T1000 (cell line): ENCODE results near the gene APC.
A peak's percentile ranks its signal among the peaks of the same experiment; 100 is the strongest.
"Not testable (repeated sequence)": the region's sequence is repeated elsewhere in the genome, so short reads cannot be mapped to it uniquely, and the experiment has no call there.

Experiments used
- DNase-seq: peaks from one replicate; lab custom pipeline; 2025; ENCODE audit warnings: mixed read lengths; lab: John Stamatoyannopoulos, UW

APC gene

DNA sequence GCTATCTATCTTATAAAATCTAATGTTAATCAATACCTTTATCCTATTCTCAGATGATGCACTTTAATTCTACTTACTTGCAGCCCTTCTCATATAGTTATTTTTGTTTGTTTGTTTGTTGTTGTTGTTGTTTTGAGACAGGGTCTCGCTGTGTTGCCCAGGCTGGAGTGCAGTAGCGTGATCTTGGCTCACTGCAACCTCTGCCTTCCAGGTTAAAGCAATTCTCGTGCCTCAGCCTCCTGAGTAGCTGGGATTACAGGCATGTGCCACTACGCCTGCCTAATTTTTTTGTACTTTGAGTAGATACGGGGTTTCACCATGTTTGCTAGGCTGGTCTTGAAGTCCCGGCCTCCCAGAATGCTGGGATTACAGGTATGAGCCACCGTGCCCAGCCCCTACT, 20.8 kb upstream of the APC start:
- not testable (repeated sequence) for DNase-seq

DNA sequence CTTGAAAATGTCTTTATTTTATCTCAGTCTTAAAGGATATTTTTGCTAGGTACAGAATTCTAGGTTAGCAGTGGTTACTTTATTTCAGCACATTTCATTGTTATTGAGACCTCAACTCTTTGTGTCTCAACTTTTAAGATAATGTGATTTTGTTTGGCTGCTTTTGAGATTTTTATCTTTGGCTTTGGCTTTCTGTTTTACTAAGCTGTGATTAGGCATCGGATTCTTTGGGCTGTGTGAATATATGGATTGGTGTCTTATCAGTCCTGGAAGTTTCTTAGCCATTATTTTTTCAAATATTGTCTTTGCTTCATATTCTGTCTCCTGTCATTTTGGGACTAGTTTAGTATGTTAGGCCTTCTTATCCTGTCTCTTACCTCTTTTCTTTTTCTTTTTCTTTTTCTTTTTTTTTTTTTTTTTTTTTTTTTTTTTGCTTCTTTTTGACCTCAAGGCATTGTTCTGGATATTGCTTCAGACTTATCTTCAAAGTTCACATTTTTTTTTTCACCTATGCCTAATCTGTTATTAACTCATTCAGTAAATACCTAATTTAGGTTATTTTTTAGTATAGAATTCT, 20.1 kb upstream of the APC start:
- no peak for DNase-seq

DNA sequence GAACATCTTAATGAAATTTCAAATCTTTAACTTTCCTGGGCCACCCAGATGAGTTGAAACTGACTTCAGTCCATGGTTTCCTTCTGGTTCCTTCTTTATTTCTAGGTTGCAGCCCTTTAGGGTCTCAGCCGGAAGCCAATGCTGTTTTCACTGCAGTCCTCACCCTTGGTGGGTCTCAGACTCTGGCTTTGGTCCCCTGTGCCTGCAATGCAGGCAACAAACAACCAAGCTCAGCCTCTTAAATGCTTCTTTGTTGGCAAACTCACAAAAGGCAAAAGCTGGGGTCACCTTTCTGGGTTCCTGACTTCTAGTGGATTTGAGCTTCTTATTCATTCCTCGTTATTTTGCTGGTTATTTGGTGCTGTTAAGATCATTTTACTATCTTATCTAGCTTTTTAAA, 19.3 kb upstream of the APC start:
- DNase-seq: no peak

DNA sequence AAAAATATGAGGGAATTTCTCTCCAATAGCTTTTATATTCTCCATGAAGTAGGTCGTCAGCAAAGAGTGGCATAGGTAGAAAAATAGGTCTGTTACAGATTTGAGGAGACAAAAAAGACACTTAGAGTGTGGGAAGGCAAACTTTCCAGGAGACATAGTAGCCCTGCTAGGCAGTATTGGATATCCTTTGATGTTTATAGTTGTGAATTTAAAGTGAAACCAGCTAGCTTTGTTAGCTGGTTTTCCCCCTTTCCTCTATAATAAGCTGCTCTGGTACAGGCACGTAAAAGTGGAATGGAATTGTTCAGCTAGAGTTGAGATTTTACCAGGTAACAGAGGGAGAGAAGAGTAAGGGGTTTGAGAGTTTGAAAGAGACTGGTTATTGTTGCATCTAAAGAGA, 17.1 kb upstream of the APC start:
- no peak for DNase-seq

DNA sequence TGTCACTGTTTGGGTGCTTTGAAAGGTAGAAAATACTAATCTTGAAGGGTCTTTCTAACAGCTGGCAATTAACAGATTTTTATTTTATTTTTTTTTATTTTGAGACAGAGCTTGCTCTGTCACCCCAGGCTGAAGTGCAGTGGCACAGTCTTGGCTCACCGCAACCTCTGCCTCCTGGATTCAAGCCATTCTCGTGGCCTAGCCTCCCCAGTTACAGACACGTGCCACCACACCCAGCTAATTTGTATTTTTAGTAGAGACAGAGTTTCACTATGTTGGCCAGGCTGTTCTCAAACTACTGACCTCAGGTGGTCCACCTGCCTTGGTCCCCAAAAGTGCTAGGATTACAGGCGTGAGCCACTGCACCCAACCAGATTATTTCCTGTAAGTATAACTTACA, 12.8 kb upstream of the APC start:
- no peak for DNase-seq

DNA sequence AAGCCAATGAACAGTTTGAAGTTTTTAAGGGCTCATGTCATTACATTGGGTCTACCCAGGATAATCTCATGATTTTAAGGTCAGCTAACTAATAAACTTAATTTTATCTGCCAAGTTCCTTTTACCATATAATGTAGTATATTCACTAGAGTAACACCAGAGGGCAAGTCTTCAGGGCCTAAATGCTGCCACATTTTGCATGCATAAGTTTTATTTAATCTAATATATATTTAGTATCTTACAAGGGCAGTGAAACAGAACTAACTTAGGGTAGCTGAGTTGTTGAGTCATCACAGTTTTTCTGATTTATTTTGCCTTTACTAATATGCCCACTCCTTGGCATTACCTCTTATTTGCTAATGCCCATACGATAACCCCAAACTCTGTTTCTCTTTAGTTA, 8.1 kb upstream of the APC start:
- no peak for DNase-seq

DNA sequence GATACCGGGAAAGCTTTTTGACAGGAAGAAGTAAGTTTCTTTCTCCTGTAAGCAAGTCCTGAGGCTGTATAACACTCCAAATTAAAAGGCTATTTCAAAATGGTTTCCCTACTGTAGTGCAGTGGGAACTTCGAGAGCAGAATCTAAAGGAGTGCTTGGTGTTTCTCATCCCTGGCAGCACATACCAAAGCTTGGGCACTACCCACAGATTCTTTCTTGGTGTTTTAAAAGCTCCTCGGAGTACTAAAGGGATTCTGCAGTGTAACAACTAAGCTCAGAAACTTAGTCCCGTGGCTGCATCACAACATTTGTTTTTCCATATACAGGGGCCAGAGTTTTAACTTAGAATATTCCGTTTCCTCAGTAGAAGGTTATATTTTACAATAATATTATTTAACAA, 5.6 kb upstream of the APC start:
- DNase-seq: no peak

DNA sequence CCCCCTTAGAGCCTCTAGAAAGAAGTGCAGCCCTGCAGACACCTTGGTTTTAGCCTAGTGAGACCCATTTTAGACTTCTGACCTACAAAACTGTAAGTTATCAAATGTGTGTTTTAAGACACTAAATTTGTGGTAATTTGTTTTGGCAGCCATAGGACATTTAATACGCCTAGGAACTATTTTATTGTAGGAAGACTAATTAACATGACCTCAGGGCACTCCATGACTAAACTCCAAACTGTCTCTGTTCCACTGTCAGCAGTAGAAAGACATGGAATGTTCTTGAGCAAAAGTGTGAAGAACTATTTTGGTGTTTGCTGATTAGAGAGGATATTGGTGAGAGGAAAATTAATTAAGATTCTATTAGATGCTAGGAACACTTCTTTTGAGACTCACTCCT, 4.1 kb upstream of the APC start:
- DNase-seq: no peak

DNA sequence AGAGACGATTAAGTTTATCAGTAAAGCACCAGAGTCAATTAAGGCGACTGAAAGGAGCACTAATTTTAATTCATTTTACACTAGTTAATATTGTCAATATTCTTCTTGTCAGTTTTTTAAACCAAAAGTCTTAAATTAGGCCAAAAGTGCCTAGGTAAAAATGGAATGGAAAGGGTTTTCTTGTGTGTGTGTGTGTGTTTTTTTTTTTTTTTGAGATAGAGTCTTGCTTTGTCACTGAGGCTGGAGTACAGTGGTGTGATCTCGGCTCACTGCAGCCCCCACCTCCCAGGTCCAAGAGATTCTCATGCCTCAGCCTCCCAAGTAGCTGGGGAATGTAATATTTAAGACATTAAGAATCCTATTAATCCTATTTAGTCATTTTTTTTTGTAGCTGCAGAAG, 3.1 kb upstream of the APC start:
- no peak for DNase-seq

DNA sequence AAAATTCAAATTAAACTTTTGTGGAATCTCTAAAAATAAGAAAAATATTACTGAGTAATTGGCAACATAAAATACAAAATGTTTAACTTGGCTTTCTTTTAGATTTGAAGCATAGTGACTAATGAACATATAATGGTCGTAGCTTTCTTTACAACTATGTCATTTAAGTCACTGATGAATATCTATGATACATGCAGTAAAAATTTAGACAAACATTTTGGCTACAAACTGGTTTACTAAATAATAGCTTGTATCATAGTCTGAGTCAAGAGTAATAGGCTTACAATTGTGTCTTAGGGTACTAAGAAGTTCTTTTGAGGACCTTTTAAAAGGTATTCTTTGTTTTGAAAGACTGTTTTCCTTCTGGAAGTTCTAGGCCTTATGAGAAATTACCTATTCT, 2.0 kb upstream of the APC start:
- DNase-seq: no peak

DNA sequence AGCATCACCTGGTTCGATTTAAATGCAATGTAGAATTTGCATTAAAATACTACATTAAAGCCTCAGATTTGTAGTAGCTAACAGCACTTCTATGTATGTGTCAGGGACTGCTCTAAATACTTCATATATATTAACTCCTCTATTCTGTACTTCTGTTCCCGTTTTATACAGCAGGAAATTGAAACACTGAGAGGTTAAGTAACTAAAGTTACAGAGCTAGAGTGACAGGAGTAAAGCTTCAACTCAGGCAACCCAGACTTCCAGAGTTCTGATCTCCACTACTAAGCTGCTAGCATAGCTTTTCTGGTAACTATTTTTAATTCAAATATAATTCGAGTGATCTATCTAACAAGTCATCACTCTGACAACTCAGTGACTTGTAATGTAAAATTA, 619 bp upstream of the APC start:
- DNase-seq: no peak

DNA sequence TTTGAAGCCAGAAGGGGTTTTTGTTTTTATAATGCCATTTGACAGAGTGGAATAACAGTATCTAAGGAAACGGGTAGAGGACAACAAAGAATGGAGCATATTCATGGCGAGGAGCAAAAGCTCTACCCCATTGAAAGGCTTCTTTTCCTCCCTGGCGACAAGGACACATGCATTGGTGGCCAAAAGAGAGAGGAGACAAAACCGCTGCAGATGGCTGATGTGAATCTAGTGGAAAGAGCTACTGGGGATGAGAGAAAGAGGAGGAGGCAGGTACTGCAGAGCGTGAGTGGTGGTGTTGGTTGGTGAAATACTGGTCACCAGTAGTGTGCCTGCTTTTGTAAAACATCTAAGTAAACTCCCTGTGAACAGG, 491 bp downstream of the APC start:
- no peak for DNase-seq

DNA sequence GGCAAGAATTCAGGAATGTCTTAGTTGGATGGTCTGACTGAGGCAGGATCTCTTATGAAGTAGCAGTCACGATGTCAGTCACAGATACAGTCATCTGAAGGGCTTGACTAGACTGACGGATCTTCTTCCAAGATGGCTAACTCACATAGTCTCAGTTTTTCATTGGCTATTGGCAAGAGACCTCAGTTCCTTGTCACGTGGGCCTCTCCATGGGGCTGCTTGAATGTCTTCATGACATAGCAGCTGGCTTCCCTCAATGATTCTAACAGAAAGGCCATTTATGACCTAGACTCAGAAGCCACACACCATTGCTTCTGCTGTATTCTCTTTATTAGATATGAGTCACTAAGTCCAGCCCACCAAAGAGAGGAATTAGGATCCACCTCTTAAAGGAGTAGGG, 4.7 kb downstream of the APC start:
- peak; percentile 67 for DNase-seq

DNA sequence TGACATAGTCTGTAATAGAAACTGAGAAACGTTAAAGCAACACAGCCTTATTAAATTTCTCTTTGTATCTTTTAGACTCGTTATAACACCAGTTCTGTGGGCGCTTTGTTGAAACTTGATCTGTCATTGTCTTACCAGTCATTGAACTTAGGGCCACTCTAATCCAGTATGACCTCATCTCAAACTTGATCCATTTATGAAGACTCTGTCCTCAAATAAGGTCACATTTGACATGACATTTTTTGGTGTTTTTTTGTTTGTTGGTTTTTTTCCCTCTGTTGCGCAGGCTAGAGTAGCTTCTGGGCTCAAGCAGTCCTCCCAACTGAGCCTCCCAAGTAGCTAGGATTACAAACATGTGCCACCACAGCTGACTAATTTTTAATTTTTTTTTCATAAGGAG, 5.9 kb downstream of the APC start:
- no peak for DNase-seq

DNA sequence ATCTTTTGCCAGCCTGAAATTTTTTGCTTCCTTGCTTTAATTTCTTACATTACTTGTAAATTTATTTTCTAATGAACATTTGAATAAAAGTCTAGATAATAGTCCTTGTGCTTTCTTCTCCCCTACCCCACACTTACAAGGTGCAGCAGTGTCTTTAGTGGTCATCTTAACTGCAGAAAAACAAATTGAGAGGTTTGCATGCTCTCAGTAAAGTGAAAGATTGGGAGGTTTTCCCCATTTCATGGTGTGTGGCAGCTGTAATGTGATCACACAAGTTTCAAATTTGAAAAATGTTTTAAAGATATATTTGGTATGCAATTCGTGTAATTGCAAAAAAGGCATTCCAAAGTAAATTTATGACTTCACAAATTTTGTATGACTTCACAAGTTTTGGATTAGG, 14.7 kb downstream of the APC start:
- no peak for DNase-seq

DNA sequence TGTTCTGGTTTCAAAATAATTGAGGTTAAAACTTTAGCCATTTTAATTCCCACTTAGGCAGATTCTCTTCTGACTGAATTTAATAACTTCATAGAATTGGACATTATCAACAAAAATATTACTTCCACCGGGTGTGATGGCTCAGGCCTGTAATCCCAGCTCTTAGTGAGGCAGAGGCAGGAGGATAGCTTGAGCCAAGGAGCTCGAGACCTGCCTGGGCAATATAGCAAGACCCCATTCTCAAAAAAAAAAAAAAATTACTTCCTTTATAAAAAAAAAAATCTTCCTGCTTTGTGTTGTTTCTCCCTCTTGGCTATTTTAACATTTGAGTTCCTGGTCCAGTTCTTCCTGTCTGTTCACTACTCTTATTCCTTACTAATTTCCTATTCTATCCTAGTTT, 18.0 kb downstream of the APC start:
- DNase-seq: no peak

DNA sequence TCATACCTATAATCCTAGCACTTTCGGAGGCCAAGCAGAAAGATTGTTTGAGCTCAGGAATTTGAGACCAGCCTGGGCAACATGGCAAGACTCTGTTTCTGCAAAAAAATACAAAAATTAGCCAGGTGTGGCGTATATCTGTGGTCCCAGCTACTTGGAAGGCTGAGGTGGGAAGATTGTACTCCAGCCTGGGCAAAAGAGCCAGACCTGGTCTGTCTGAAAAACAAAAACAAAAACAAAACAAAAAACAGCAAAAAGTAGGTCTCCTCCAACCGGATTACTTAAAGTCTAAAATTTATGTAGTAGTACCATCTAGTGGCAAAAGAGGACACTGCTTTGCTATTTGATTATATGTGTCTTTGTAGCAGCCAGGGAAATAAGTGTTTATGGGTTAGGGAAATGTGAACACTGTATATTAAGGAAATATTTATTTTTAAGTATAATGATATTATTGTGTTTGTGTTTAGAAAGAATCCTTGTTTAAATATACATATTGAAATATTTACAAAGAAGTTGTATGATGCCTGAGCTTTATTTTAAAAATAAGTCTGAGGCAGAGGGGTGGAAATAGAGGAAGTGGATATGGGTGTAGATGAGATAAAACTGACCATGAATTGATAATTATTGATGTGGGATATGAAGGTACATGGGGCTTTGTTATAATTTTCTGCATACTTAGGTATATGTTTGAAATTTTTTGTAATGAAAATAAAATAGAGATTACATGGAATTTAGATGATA, 20.0 kb downstream of the APC start:
- DNase-seq: no peak

DNA sequence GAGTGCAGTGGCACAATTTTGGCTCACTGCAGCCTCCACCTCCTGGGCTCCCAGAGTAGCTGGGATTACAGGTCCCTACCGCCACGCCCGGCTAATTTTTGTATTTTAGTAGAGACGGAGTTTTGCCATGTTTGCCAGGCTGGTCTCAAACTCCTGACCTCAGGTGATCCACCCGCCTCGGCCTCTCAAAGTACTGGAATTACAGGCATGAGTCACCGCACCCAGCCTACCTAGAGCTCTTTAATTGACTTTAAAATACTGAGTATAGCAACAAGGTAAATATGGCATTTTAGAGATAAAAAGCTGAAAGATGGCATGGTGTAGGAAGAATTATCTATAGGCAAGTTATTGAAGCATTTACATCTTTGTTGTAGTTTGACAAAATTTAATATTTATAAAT, 21.0 kb downstream of the APC start:
- DNase-seq: no peak

DNA sequence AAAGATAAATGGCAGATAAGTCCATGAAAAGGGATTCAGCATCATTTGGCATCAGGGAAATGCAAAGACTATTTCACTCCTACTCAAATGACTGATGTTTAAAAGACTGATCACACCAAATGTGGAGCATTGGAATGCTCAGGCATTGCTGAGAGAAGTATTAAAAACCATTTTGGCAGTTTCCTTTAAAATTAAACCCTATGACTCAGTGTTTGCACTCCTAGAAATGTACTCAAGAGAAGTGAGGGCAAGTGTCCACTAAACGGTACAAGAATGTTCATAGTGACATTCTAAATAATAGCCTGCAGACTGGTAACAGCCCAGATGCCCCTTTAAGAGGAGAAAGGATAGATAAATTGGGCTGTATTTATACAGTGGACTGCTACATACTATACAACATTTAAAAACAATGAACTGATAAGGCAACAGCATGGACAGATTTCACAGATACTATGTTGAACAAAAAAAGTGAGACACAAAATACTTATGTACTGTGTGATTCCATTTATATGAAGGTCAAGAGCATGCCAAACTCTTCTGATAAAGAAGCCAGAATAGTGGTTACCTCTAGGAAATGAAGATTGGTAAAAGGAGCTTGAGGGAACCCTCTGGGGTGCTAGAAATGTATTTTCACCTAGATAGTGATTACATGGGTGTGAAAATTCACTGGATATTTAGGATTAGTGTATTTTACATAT, 24.6 kb downstream of the APC start:
- DNase-seq: no peak

DNA sequence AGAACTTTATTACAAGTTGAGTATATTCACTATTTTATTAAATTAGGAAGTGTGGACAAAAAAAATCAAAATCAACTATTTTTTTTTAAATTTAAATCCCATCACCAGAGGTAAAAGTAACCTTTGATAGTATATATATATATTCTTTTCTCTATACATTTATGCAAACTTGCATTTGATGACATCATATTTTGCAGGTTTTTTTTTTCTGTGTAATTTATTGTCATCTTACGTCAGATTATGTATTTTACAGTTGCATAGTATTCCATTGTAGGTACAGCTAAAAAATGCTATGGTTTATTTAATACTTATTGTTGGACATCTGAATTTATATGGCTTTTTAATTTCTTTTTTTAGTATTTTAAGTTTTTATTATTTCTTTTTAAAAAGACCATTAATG, 25.5 kb downstream of the APC start:
- DNase-seq: no peak

DNA sequence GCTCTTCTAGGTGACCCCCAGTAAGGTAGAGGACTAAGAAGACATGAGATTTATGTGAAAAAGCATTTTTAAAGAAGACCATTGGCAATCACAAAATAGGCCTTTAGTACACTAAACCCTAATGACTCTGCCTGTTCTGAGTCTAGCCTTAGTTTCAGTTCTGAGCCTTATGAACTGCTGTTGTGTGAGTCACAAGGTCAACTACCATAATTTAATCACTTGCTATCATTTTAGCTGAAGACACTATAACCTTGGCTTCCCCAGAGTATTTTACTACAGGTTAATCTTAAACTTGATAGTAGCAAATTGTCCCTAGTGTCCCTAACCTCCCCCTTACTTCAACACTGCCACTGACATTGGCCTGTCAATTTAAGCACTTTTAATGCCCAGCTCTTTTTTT, 34.4 kb downstream of the APC start:
- DNase-seq: no peak

DNA sequence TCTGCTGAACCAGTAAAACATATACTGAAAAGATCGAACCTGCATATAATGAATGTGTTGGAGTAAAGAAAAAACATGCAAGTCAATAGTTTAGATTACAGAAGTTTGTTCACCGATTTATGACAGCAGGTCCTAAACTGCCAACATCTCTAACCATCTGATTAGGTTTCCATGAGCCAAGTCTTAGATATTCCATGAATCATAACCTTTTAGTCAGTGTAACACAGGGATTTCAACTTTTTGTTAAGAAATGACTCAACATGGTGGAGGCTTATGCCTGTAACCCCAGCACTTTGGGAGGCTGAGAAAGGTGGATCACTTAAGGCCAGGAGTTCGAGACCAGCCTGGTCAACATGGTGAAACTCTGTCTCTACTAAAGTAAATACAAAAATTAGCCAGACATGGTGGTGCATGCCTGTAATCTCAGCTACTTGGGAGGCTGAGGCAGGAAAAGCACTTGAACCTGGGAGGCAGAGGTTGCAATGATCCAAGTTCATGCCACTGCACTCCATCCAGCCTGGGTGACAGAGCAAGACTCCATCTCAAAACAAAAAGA, 38.7 kb downstream of the APC start:
- no peak for DNase-seq

DNA sequence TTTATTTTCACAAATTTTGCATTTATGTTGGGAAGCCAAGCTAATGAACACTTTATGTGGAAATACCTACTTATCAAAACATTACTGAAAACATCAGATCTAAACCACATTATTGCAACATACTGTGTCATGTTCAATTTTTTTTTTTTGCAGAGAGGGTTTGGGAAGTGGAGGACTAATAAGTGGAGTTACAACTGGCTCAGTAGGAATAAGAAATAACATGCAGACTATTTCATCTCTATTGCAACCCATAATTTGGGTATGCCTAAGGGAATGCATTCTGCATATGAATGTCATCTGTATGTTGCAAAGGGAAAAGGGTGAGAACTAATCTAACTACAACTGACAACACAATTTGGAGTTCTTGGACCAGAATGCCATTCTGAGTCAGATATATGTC, 41.8 kb downstream of the APC start:
- no peak for DNase-seq

DNA sequence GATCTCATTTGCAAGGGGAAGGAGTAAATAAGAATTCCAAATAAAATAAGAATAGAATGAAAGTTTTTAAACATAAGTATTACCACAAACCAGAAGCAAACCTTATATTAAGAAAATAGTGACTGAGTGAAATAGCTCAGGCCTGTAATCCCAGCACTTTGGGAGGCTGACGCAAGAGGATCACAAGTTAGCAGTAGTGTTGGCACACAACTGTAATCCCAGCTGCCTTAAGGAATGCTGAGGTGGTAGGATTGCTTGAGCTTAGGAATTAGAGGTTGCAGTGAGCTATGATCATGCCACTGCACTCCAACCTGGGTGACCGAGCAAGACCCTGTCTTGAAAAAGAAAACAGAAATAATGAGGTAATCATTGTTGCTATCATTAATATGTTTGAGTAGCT, 47.0 kb downstream of the APC start:
- DNase-seq: no peak
